IMR-90 (cell line): Measurements from ENCODE around the gene APPL2. TPM values are rescaled to one million over a fixed set of nuclear protein-coding genes. Genes with fewer than 3 reads are reported as not detected.

Source experiments
- ATAC-seq: fragments of 200-7000 bp; cut with Tn5 transposase; 2 replicates; pipeline ENCODE4 v1.9.1; 2020; ENCODE audit warnings: low read depth, mild to moderate bottlenecking, moderate library complexity
- BruUV-seq: library from RNA; stranded (reverse); fragments of 400-500 nt; replicated peaks from 2 replicates; lab custom pipeline; 2021; lab: Mats Ljungman, UMichigan
- CTCF ChIA-PET: fragments of 300-600 bp; formaldehyde crosslinking; extraction: SDS; loops from one replicate; lab custom pipeline; 2021; ENCODE audit warnings: antibody characterized with exemption; lab: Yijun Ruan, JAX
- POLR2A ChIA-PET: fragments of 300-600 bp; sonication (Branson Sonifier 250); formaldehyde crosslinking; loops from one replicate; lab custom pipeline; 2022; ENCODE audit warnings: antibody characterized with exemption; ENCODE audit not compliant: unreplicated experiment; lab: Charles Lee
- DNase-seq: peaks from one replicate; pipeline ENCODE4 v3.0.0; 2013
- H2AFZ ChIP-seq: replicated peaks from 2 replicates; pipeline ENCODE3; 2013; ENCODE audit warnings: low read length, mild to moderate bottlenecking; ENCODE audit not compliant: poor library complexity
- H2AK5ac ChIP-seq: 2 replicates; pipeline ENCODE4 v1.6.1; 2013; ENCODE audit warnings: low read depth, low read length, inconsistent platforms
- H2AK9ac ChIP-seq: replicated peaks from 2 replicates; pipeline ENCODE3; 2013; ENCODE audit warnings: mild to moderate bottlenecking, low read depth, low read length, moderate library complexity; ENCODE audit not compliant: poor library complexity
- H2BK120ac ChIP-seq: 2 replicates; pipeline ENCODE4 v1.6.1; 2013; ENCODE audit warnings: low read depth, low read length, inconsistent platforms
- H2BK15ac ChIP-seq: 3 replicates; pipeline ENCODE4 v1.6.1; 2013; ENCODE audit warnings: low read depth, low read length, inconsistent platforms
- H2BK20ac ChIP-seq: 2 replicates; pipeline ENCODE4 v1.6.1; 2013; ENCODE audit warnings: low read depth, mild to moderate bottlenecking, inconsistent platforms, low read length, moderate library complexity
- H2BK5ac ChIP-seq: 2 replicates; pipeline ENCODE4 v1.6.1; 2013; ENCODE audit warnings: mild to moderate bottlenecking, low read depth, low read length, inconsistent platforms; ENCODE audit not compliant: poor library complexity, severe bottlenecking
- H3K14ac ChIP-seq: replicated peaks from 2 replicates; pipeline ENCODE4 v1.6.1; 2013; ENCODE audit warnings: low read depth, low read length, inconsistent platforms
- H3K18ac ChIP-seq: 2 replicates; pipeline ENCODE4 v1.6.1; 2013; ENCODE audit warnings: low read depth, low read length, control low read depth
- H3K23ac ChIP-seq: 2 replicates; pipeline ENCODE4 v1.6.1; 2013; ENCODE audit warnings: low read depth, low read length, inconsistent platforms
- H3K27ac ChIP-seq: 2 replicates; pipeline ENCODE4 v1.5.1; 2013; ENCODE audit warnings: mild to moderate bottlenecking, control low read depth, low read length; ENCODE audit not compliant: insufficient read depth
- H3K27me3 ChIP-seq: 2 replicates; pipeline ENCODE4 v1.6.1; 2013; ENCODE audit warnings: low read length; ENCODE audit not compliant: control insufficient read depth, insufficient read depth
- H3K36me3 ChIP-seq: 2 replicates; pipeline ENCODE4 v1.6.1; 2013; ENCODE audit warnings: low read length, mixed read lengths; ENCODE audit not compliant: control insufficient read depth, insufficient read depth
- H3K4ac ChIP-seq: 2 replicates; pipeline ENCODE4 v1.6.1; 2013; ENCODE audit warnings: low read depth, low read length, inconsistent platforms
- H3K4me1 ChIP-seq: 2 replicates; pipeline ENCODE4 v1.6.1; 2013; ENCODE audit warnings: low read length, mixed read lengths; ENCODE audit not compliant: control insufficient read depth, insufficient read depth
- H3K4me2 ChIP-seq: 2 replicates; pipeline ENCODE4 v1.6.1; 2013; ENCODE audit warnings: low read depth, mild to moderate bottlenecking, control low read depth, low read length, moderate library complexity
- H3K4me3 ChIP-seq: 2 replicates; pipeline ENCODE4 v1.5.1; 2013; ENCODE audit warnings: low read depth, mild to moderate bottlenecking, control low read depth, low read length, moderate library complexity; ENCODE audit not compliant: insufficient read depth
- H3K56ac ChIP-seq: 2 replicates; pipeline ENCODE4 v1.6.1; 2013; ENCODE audit warnings: low read length, inconsistent platforms; ENCODE audit not compliant: insufficient read depth; ENCODE audit errors: extremely low read depth
- H3K79me1 ChIP-seq, 2 experiments: 2 replicates each; pipeline ENCODE4 v1.6.1; 2013; ENCODE audit warnings: low read length in 2 of 2, inconsistent platforms in 1 of 2, low read depth in 1 of 2
- H3K9ac ChIP-seq: 2 replicates; pipeline ENCODE4 v1.6.1; 2013; ENCODE audit warnings: low read depth, low read length, control low read depth
- H3K9me1 ChIP-seq: 2 replicates; pipeline ENCODE4 v1.6.1; 2013; ENCODE audit warnings: low read length, inconsistent platforms; ENCODE audit not compliant: insufficient read depth
- H3K9me3 ChIP-seq: 2 replicates; pipeline ENCODE4 v1.6.1; 2013; ENCODE audit warnings: low read length; ENCODE audit not compliant: control insufficient read depth, insufficient read depth
- H4K20me1 ChIP-seq: 2 replicates; pipeline ENCODE4 v1.6.1; 2013; ENCODE audit warnings: low read length, inconsistent platforms; ENCODE audit not compliant: insufficient read depth
- H4K5ac ChIP-seq: 2 replicates; pipeline ENCODE4 v1.6.1; 2013; ENCODE audit warnings: mild to moderate bottlenecking, low read depth, low read length, control low read depth
- H4K8ac ChIP-seq, 2 experiments: 2 replicates each; pipeline ENCODE4 v1.6.1; 2013; ENCODE audit warnings: low read depth in 2 of 2, low read length in 2 of 2, control low read depth in 1 of 2, inconsistent platforms in 1 of 2
- H4K91ac ChIP-seq: 2 replicates; pipeline ENCODE4 v1.6.1; 2013; ENCODE audit warnings: low read depth, low read length, inconsistent platforms; ENCODE audit not compliant: insufficient read depth
- BHLHE40 ChIP-seq: fragments of 150-350 bp; IDR thresholded peaks from 2 replicates; pipeline ENCODE4 v1.6.1; 2016; ENCODE audit warnings: mild to moderate bottlenecking, low read depth, low read length
- CEBPB ChIP-seq: IDR thresholded peaks from 2 replicates; pipeline ENCODE4 v1.6.1; 2012; ENCODE audit warnings: low read depth, low read length, improper control_type of control experiment
- CTCF ChIP-seq: conservative IDR thresholded peaks from 2 replicates; pipeline ENCODE4 v1.5.1; 2012; ENCODE audit warnings: mild to moderate bottlenecking, low read depth, low read length, improper control_type of control experiment
- ELK1 ChIP-seq: fragments of 150-350 bp; IDR thresholded peaks from 2 replicates; pipeline ENCODE4 v1.6.1; 2016; ENCODE audit warnings: low read depth, mild to moderate bottlenecking, low read length, moderate library complexity, borderline replicate concordance
- FOS ChIP-seq: fragments of 150-350 bp; IDR thresholded peaks from 2 replicates; pipeline ENCODE4 v1.6.1; 2016; ENCODE audit warnings: low read depth, low read length
- MAFK ChIP-seq: IDR thresholded peaks from 2 replicates; pipeline ENCODE4 v1.6.1; 2012; ENCODE audit warnings: low read depth, low read length, improper control_type of control experiment
- MAZ ChIP-seq: IDR thresholded peaks from 2 replicates; pipeline ENCODE4 v1.6.1; 2012; ENCODE audit warnings: low read depth, mild to moderate bottlenecking, low read length, improper control_type of control experiment, moderate library complexity, borderline replicate concordance
- MXI1 ChIP-seq: IDR thresholded peaks from 2 replicates; pipeline ENCODE4 v1.6.1; 2012; ENCODE audit warnings: low read depth, mild to moderate bottlenecking, low read length, moderate library complexity, borderline replicate concordance
- NFE2L2 ChIP-seq: fragments of 150-350 bp; IDR thresholded peaks from 2 replicates; pipeline ENCODE4 v1.6.1; 2016; ENCODE audit warnings: low read depth, mild to moderate bottlenecking, low read length
- RAD21 ChIP-seq: IDR thresholded peaks from 2 replicates; pipeline ENCODE4 v1.6.1; 2012; ENCODE audit warnings: low read length, improper control_type of control experiment
- RCOR1 ChIP-seq: IDR thresholded peaks from 2 replicates; pipeline ENCODE4 v1.6.1; 2012; ENCODE audit warnings: mild to moderate bottlenecking, low read length, improper control_type of control experiment; ENCODE audit not compliant: insufficient replicate concordance
- RFX5 ChIP-seq: IDR thresholded peaks from 2 replicates; pipeline ENCODE4 v1.8.0; 2012; ENCODE audit warnings: low read depth, mild to moderate bottlenecking, low read length, moderate library complexity
- USF2 ChIP-seq: fragments of 150-350 bp; IDR thresholded peaks from 2 replicates; pipeline ENCODE4 v1.6.1; 2017; ENCODE audit warnings: mild to moderate bottlenecking, antibody characterized with exemption, low read length, low read depth
- WGBS, 2 experiments: methylation state at CpG; one replicate each; pipeline versions ENCODE4 v1.1.5 to v1.1.7; 2013; ENCODE audit warnings: missing lambda C conversion rate in 2 of 2; ENCODE audit not compliant: insufficient read length in 1 of 2; ENCODE audit errors: extremely low coverage in 2 of 2; 5-methylcytosine and 5-hydroxymethylcytosine counted together
- dilution Hi-C: fragments of 300-500 bp; cut with HindIII; formaldehyde crosslinking; loops from one replicate; pipeline ENCODE4 v1.14.3; 2018; ENCODE audit warnings: low sequenced_read_pairs; ENCODE audit not compliant: unreplicated experiment
- in situ Hi-C: fragments of 300-500 bp; cut with MboI; formaldehyde crosslinking; loops from 3 replicates; pipeline ENCODE4 v1.14.3; 2019; ENCODE audit warnings: low sequenced_read_pairs, inconsistent platforms, mixed read lengths
- intact Hi-C: fragments of 100-400 bp; cut with micrococcal nuclease; formaldehyde crosslinking; loops from 2 replicates; pipeline ENCODE4 v1.10.0; 2022
- polyA plus RNA-seq, 3 experiments: library from polyadenylated mRNA; depleted of rRNA; stranded (reverse); fragments of >200 nt; gene quantifications; 2 replicates each; pipeline ENCODE4 v1.2.3, GENCODE V29; 2012; ENCODE audit warnings: low replicate concordance in 1 of 3
- total RNA-seq: library from RNA; depleted of rRNA; stranded (reverse); fragments of >200 nt; gene quantifications from 2 replicates; pipeline ENCODE4 v1.2.3, GENCODE V29; 2012

APPL2 gene
- total and polyA plus RNA-seq, 2 of the 4 experiments (the other 2 are of a cell fraction): 42.3 to 65.8 TPM

- Histone ChIP-seq H3K4ac (no peak overlapping the region), H3K23ac (no peak overlapping the region), H4K20me1 (peaks cover 32% of the 10 kb centered on the region; the same call in 1 of the 2 replicates), H3K4me1 (peaks cover 12% of the 10 kb centered on the region), H3K4me2 (no peak overlapping the region), H2BK20ac (no peak overlapping the region), H3K4me3 (no peak overlapping the region), H2AK5ac (no peak overlapping the region), H2BK120ac (no peak overlapping the region), H3K27me3 (no peaks in the 10 kb centered on the region), H3K18ac (no peak overlapping the region), H3K9me3 (no peaks in the 10 kb centered on the region), H2AFZ (no peak overlapping the region), H4K91ac (no peak overlapping the region), H3K9ac (no peak overlapping the region), H2BK15ac (no peak overlapping the region), H3K79me1 (peaks cover 59 to 90% of the 10 kb centered on the region in 2 experiments), H4K5ac (no peak overlapping the region), H2BK5ac (no peak overlapping the region), H2AK9ac (no peak overlapping the region), H4K8ac (no peak overlapping the region), H3K9me1 (peaks cover 48% of the 10 kb centered on the region), H3K14ac (no peak overlapping the region), H3K56ac (no peak overlapping the region), H3K27ac (no peak overlapping the region), H3K36me3 (peaks cover 39% of the 10 kb centered on the region)
- TF ChIP-seq MXI1 (no peak), RCOR1 (no peak), NFE2L2 (no peak), RFX5 (no peak), MAZ (no peak), USF2 (no peak), ELK1 (no peak), RAD21 (no peak), CTCF (no peak), MAFK (no peak), CEBPB (no peak), FOS (no peak), BHLHE40 (no peak)
- BruUV-seq: no TSS peak
- intact Hi-C loops: no loop called here
- CTCF ChIA-PET: no interaction called here
- POLR2A ChIA-PET: no interaction called here
- DNase-seq: no peak
- dilution Hi-C loops: no loop called here
- in situ Hi-C loops: loop anchor here (25.0 kb wide), 1 partner anchor 164 kb away; no protein-coding TSS in a partner anchor
- ATAC-seq: no peak
- WGBS, 2 experiments: 100% methylated on average over 1 of the region's 4 CpGs; no CpG with 5 or more reads in 1 of the 2 experiments
Observed at GRCh38 chr12:105223352-105223845, 12.6 kb downstream of the APPL2 start.
